ENCODE data around the gene RHOT2.

Gene RHOT2

DNA sequence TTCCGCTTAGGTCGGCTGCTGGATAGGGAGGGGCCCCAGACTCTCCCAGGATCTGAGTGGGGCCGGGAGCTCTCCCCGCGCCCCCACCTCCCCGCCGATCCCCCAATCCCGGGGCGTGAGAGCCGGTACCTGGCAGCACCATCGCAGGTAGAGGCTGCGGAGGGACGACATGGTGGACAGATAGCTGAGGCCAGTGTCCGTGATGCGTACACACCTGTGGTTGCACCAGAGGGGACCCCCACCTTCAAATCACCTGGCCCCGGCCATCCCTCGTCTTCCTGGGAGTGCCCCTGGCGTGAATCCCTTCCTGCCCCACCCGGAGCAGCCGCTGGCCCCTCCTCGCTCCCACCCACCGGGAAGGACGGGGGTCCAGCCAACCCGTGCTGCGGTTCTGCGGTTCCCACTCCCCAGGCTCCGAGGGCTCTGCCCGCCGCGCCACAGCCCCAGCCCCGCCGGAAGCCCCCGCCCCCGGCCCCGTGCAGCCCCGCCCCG lies 27.0 kb downstream of the RHOT2 start:
- Histone ChIP-seq H3K9me3 (ENCODE audit: low read length) (no peaks in the 10 kb centered on the region), H4K20me1 (ENCODE audit: insufficient read depth, low read length) (no peaks in the 10 kb centered on the region), H3K79me2 (ENCODE audit: insufficient read depth, low read length) (no peaks in the 10 kb centered on the region), H3F3A (ENCODE audit: insufficient read depth, low read length) (no peaks in the 10 kb centered on the region), H3K27ac (ENCODE audit: low read depth, low read length, poor library complexity, severe bottlenecking) (no peak overlapping the region), H2AFZ (ENCODE audit: low read length) (no peak overlapping the region), H3K4me3 (ENCODE audit: low read depth, low read length, poor library complexity, severe bottlenecking) (peak overlapping the region; percentile 70), H3K9me2 (ENCODE audit: low read depth, low read length) (no peaks in the 10 kb centered on the region), H3K36me3 (ENCODE audit: insufficient read depth, low read length) (no peaks in the 10 kb centered on the region), H3K4me2 (ENCODE audit: low read length) (peak overlapping the region; percentile 94), H3K9ac (ENCODE audit: low read length) (peak overlapping the region; percentile 67), H3K27me3 (ENCODE audit: insufficient read depth, low read length) (no peaks in the 10 kb centered on the region; the same call in 1 of the 2 replicates), H3K4me1 (ENCODE audit: insufficient read depth, low read length, severe bottlenecking) (peaks cover 26% of the 10 kb centered on the region)
- TF ChIP-seq EZH2 (IDR thresholded peaks at IDR 0.05; ENCODE audit: borderline replicate concordance, low read length) (no peak), CTCF (IDR thresholded peaks at IDR 0.05; ENCODE audit: low read length) (no peak)

GRCh38 chr16:695355-696089 lies 27.6 kb downstream of the RHOT2 start:
- H4K20me1 ChIP-seq (ENCODE audit: insufficient read depth, low read length), result no peaks in the 10 kb centered on the region
- H3K27ac ChIP-seq (ENCODE audit: low read depth, low read length, poor library complexity, severe bottlenecking), result no peak overlapping the region
- TF ChIP-seq EZH2 (IDR thresholded peaks at IDR 0.05; ENCODE audit: borderline replicate concordance, low read length) (no peak), CTCF (IDR thresholded peaks at IDR 0.05; ENCODE audit: low read length) (no peak)
- peak overlapping the region; percentile 70 for H3K4me3 ChIP-seq (ENCODE audit: low read depth, low read length, poor library complexity, severe bottlenecking)
- H3K9ac ChIP-seq (ENCODE audit: low read length), result peak overlapping the region; percentile 67; the same call in 1 of the 2 replicates
- H3K36me3 ChIP-seq (ENCODE audit: insufficient read depth, low read length), result no peaks in the 10 kb centered on the region
- no peak overlapping the region for H2AFZ ChIP-seq (ENCODE audit: low read length)
- H3K27me3 ChIP-seq (ENCODE audit: insufficient read depth, low read length), result no peaks in the 10 kb centered on the region; the same call in 1 of the 2 replicates
- no peaks in the 10 kb centered on the region for H3F3A ChIP-seq (ENCODE audit: insufficient read depth, low read length)
- H3K4me1 ChIP-seq (ENCODE audit: insufficient read depth, low read length, severe bottlenecking), result peaks cover 23% of the 10 kb centered on the region
- H3K9me2 ChIP-seq (ENCODE audit: low read depth, low read length), result no peaks in the 10 kb centered on the region
- H3K79me2 ChIP-seq (ENCODE audit: insufficient read depth, low read length), result no peaks in the 10 kb centered on the region
- H3K4me2 ChIP-seq (ENCODE audit: low read length), result peak overlapping the region; percentile 86
- no peaks in the 10 kb centered on the region for H3K9me3 ChIP-seq (ENCODE audit: low read length)

DNA sequence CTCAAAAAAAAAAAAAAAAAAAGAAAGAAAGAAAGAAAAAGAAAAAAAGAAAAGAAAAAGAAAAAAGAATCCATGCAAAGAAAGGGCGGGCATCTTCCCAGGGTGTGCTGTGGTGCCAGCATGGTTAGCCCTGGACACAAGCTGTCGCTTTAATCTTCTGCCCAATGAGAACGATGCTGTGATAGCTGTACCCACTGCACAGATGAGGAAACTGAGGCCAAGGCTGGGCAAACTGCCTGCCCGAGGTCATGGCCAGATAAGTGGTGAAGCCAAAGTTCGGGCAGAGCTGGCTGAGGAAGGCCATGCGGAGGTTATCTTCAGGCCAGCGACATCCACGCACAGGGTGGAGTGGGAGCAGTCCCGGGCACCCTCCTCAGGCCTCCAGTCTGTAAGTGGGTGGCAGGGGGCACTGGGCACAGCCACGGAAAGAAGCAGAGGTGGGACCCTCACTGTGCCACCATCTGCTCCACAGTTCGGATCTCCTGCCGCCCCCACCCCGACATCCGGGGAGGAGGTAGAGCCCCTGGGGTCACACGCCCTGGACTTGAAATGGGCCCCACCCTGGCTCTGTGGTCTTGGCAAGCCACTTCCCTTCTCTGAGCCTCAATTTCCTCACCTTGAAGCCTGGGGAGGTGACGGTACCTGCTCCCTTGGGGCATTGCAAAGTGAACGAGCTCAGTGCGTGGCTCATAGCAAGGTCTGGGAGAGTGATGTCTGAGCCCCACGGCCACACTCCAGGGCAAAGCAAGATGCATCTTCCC lies 31.2 kb downstream of the RHOT2 start:
- H3K36me3 ChIP-seq (ENCODE audit: insufficient read depth, low read length), result no peaks in the 10 kb centered on the region
- no peak overlapping the region for H3K27ac ChIP-seq (ENCODE audit: low read depth, low read length, poor library complexity, severe bottlenecking)
- H3K79me2 ChIP-seq (ENCODE audit: insufficient read depth, low read length), result no peaks in the 10 kb centered on the region
- TF ChIP-seq CTCF (IDR thresholded peaks at IDR 0.05; ENCODE audit: low read length) (no peak), EZH2 (IDR thresholded peaks at IDR 0.05; ENCODE audit: borderline replicate concordance, low read length) (no peak)
- no peak overlapping the region for H3K9ac ChIP-seq (ENCODE audit: low read length)
- H3F3A ChIP-seq (ENCODE audit: insufficient read depth, low read length), result no peaks in the 10 kb centered on the region
- H3K9me2 ChIP-seq (ENCODE audit: low read depth, low read length), result no peaks in the 10 kb centered on the region
- no peaks in the 10 kb centered on the region for H3K9me3 ChIP-seq (ENCODE audit: low read length)
- H2AFZ ChIP-seq (ENCODE audit: low read length), result no peak overlapping the region
- no peaks in the 10 kb centered on the region for H4K20me1 ChIP-seq (ENCODE audit: insufficient read depth, low read length)
- H3K4me1 ChIP-seq (ENCODE audit: insufficient read depth, low read length, severe bottlenecking), result peaks cover 17% of the 10 kb centered on the region
- no peaks in the 10 kb centered on the region for H3K27me3 ChIP-seq (ENCODE audit: insufficient read depth, low read length)
- no peak overlapping the region for H3K4me2 ChIP-seq (ENCODE audit: low read length)
- H3K4me3 ChIP-seq (ENCODE audit: low read depth, low read length, poor library complexity, severe bottlenecking), result no peak overlapping the region
